Trophoblast cell (in vitro differentiated cells and primary cell): ENCODE data around the gene BNIP5.
A peak's percentile ranks its signal among the peaks of the same experiment; 100 is the strongest.

Source experiments
- DNase-seq, 2 donors: peaks; one replicate each; pipeline ENCODE4 v3.0.0-alpha.2; 2016
- H2AFZ ChIP-seq: 2 replicates; pipeline ENCODE4 v1.6.1; 2013; ENCODE audit warnings: low read length, moderate library complexity, mild to moderate bottlenecking; ENCODE audit not compliant: insufficient read depth, poor library complexity
- H2AK5ac ChIP-seq: 2 replicates; pipeline ENCODE4 v1.6.1; 2013; ENCODE audit warnings: mild to moderate bottlenecking, low read length
- H2BK120ac ChIP-seq: 2 replicates; pipeline ENCODE4 v1.6.1; 2013; ENCODE audit warnings: low read length, mild to moderate bottlenecking, moderate library complexity; ENCODE audit not compliant: insufficient read depth, poor library complexity
- H2BK12ac ChIP-seq: 2 replicates; pipeline ENCODE4 v1.6.1; 2013; ENCODE audit warnings: mild to moderate bottlenecking, low read length, moderate library complexity
- H2BK5ac ChIP-seq: 2 replicates; pipeline ENCODE4 v1.6.1; 2013; ENCODE audit warnings: low read length, low read depth, moderate library complexity, mild to moderate bottlenecking; ENCODE audit not compliant: poor library complexity
- H3K14ac ChIP-seq: 2 replicates; pipeline ENCODE4 v1.6.1; 2013; ENCODE audit warnings: mild to moderate bottlenecking, low read length
- H3K18ac ChIP-seq: 2 replicates; pipeline ENCODE4 v1.6.1; 2013; ENCODE audit warnings: mild to moderate bottlenecking, low read length
- H3K23ac ChIP-seq: 2 replicates; pipeline ENCODE4 v1.6.1; 2013; ENCODE audit warnings: low read length
- H3K27ac ChIP-seq: 2 replicates; pipeline ENCODE4 v1.5.1; 2013; ENCODE audit warnings: low read depth, mild to moderate bottlenecking, inconsistent platforms, low read length, moderate library complexity
- H3K27me3 ChIP-seq: 2 replicates; pipeline ENCODE4 v1.6.1; 2013; ENCODE audit warnings: inconsistent platforms, mild to moderate bottlenecking, low read length, moderate library complexity; ENCODE audit not compliant: insufficient read depth
- H3K36me3 ChIP-seq, 2 experiments: 1 replicate in 1 of 2; 2 replicates in 1 of 2; pipeline ENCODE4 v1.6.1; 2013; ENCODE audit warnings: low read length in 2 of 2, mild to moderate bottlenecking in 2 of 2, moderate library complexity in 1 of 2; ENCODE audit not compliant: insufficient read depth in 2 of 2, control insufficient read depth in 1 of 2
- H3K4ac ChIP-seq: 2 replicates; pipeline ENCODE4 v1.6.1; 2013; ENCODE audit warnings: low read depth, mild to moderate bottlenecking, low read length, moderate library complexity
- H3K4me1 ChIP-seq, 2 experiments: 1 replicate in 1 of 2; 2 replicates in 1 of 2; pipeline ENCODE4 v1.6.1; 2013; ENCODE audit warnings: low read length in 2 of 2, mild to moderate bottlenecking in 2 of 2, moderate library complexity in 1 of 2; ENCODE audit not compliant: insufficient read depth in 2 of 2, control insufficient read depth in 1 of 2
- H3K4me2 ChIP-seq: 2 replicates; pipeline ENCODE4 v1.6.1; 2013; ENCODE audit warnings: inconsistent platforms, mild to moderate bottlenecking, low read length, moderate library complexity
- H3K4me3 ChIP-seq: 2 replicates; pipeline ENCODE4 v1.5.1; 2013; ENCODE audit warnings: mild to moderate bottlenecking, low read depth, low read length, inconsistent platforms
- H3K79me1 ChIP-seq: one replicate; pipeline ENCODE4 v1.6.1; 2013; ENCODE audit warnings: low read length
- H3K79me2 ChIP-seq: 2 replicates; pipeline ENCODE4 v1.6.1; 2013; ENCODE audit warnings: low read length, mild to moderate bottlenecking; ENCODE audit not compliant: control insufficient read depth, insufficient read depth, poor library complexity
- H3K9ac ChIP-seq: 2 replicates; pipeline ENCODE4 v1.6.1; 2013; ENCODE audit warnings: mild to moderate bottlenecking, low read length
- H3K9me3 ChIP-seq: 2 replicates; pipeline ENCODE4 v1.6.1; 2013; ENCODE audit warnings: low read depth, mild to moderate bottlenecking, control low read depth, inconsistent platforms, low read length; ENCODE audit not compliant: insufficient read depth
- H4K12ac ChIP-seq: 2 replicates; pipeline ENCODE4 v1.6.1; 2013; ENCODE audit warnings: low read depth, mild to moderate bottlenecking, low read length, moderate library complexity
- H4K8ac ChIP-seq: 2 replicates; pipeline ENCODE4 v1.6.1; 2013; ENCODE audit warnings: low read depth, mild to moderate bottlenecking, low read length, moderate library complexity
- H4K91ac ChIP-seq: one replicate; pipeline ENCODE4 v1.6.1; 2013; ENCODE audit warnings: low read depth, mild to moderate bottlenecking, low read length, moderate library complexity
- WGBS: extraction: QIAGEN DNeasy Blood & Tissue Kit; methylation state at CpG from one replicate; pipeline ENCODE4 v1.1.7; 2013; ENCODE audit warnings: missing lambda C conversion rate; ENCODE audit not compliant: insufficient read length, insufficient coverage; ENCODE audit errors: extremely low coverage; 5-methylcytosine and 5-hydroxymethylcytosine counted together

Gene BNIP5

DNA sequence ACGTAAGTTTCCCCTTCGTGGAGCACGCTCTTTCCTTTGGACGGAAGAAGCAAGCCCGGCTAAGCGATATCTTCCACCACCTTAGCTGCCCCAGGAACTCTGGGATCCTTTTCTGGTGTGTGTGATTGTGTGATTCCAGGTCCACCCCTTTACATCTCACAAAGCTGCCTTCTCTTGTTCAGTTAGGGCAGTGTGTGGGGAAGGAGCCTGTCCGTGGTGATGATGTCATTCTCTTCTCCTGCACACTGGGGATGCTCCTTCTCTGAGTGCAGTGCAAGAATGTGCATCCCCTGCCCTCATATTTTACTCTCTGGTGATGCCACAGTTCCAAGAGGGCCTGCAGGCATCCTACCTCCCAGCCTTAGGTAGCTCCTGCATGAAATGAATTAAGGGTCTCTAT, 30.3 kb downstream of the BNIP5 start:
- Histone ChIP-seq H3K23ac (no peak overlapping the region), H3K14ac (no peak overlapping the region), H3K9ac (no peak overlapping the region), H3K79me2 (no peaks in the 10 kb centered on the region), H3K79me1 (no peaks in the 10 kb centered on the region), H4K12ac (no peak overlapping the region), H4K91ac (no peak overlapping the region), H3K4me2 (no peak overlapping the region), H3K27me3 (no peaks in the 10 kb centered on the region), H2AK5ac (no peak overlapping the region), H2BK12ac (no peak overlapping the region), H3K4ac (no peak overlapping the region), H3K9me3 (peaks cover 3% of the 10 kb centered on the region), H3K18ac (no peak overlapping the region), H3K27ac (no peak overlapping the region), H2AFZ (no peak overlapping the region), H3K36me3 (no peaks in the 10 kb centered on the region), H2BK120ac (no peak overlapping the region), H2BK5ac (no peak overlapping the region), H4K8ac (no peak overlapping the region), H3K4me1 (no peaks in the 10 kb centered on the region), H3K4me3 (no peak overlapping the region)
- WGBS = no CpG with 5 or more reads among the region's 7 CpGs
- DNase-seq = no peak

DNA sequence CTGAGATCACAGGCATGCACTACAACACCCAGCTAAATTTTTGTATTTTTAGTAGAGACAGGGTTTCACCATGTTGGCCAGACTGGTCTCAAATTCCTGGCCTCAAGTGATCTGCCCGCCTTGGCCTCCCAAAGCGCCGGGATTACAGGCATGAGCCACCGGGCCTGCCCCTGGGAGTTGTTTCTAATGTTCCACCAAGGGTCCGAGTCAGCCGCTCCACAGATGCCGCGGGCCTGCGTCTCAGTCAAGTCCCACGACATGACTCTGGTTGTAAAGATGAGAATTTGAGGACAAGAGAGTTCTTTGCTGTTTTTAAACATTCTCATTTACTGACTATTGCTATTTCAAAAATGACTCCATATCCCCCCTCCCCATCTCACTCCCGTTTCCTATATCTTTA, 30.8 kb downstream of the BNIP5 start:
- Histone ChIP-seq H2BK5ac (no peak overlapping the region), H4K91ac (no peak overlapping the region), H3K4ac (no peak overlapping the region), H4K8ac (no peak overlapping the region), H2AFZ (no peak overlapping the region), H3K9me3 (peaks cover 3% of the 10 kb centered on the region), H3K14ac (no peak overlapping the region), H2AK5ac (no peak overlapping the region), H3K4me2 (no peak overlapping the region), H3K4me3 (no peak overlapping the region), H3K9ac (no peak overlapping the region), H3K79me2 (no peaks in the 10 kb centered on the region), H3K36me3 (no peaks in the 10 kb centered on the region), H3K27ac (no peak overlapping the region), H2BK120ac (no peak overlapping the region), H3K23ac (no peak overlapping the region), H2BK12ac (no peak overlapping the region), H3K27me3 (no peaks in the 10 kb centered on the region), H4K12ac (no peak overlapping the region), H3K18ac (no peak overlapping the region), H3K4me1 (no peaks in the 10 kb centered on the region), H3K79me1 (no peaks in the 10 kb centered on the region)
- no peak for DNase-seq
- whole genome bisulfite sequencing = 100% methylated on average over 1 of the region's 11 CpGs

DNA sequence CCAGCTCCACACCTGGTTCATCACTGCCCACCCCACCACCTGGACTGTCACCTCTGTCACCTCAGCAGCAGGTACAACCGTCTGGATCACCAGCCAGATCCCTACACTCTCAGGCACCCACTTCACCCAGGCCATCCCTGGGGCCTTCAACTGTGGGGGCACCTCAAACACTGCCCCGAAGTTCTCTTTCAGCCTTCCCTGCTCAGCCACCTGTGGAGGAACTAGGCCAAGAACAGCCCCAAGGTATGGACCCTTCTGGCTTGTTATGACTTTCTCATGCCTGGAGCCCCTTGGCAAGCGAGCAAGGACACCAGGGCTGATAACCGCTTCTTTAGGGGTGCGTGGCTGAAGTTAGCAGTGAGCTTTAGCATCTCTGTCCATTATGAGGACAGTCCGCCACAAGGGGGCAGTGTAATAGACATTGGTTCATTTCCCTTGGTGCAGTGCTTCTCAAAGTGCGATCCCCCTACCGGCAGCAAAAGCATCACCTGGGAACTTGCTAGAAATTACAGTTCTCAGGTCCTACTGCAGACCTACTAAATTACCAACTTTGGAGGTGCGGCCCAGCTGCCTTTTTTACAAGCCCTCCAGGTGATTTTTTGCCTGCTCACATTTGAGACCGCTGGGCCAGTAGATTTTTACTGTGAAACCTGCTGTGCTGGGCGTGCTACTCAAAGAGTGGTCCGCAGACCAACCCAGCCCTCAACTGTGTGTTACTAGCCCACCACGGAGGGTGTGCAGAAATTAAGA, 34.3 kb downstream of the BNIP5 start:
- H3K36me3 ChIP-seq = no peaks in the 10 kb centered on the region
- no peaks in the 10 kb centered on the region for H3K79me1 ChIP-seq
- no peak overlapping the region for H2AK5ac ChIP-seq
- H2BK5ac ChIP-seq = no peak overlapping the region
- H2AFZ ChIP-seq = no peak overlapping the region
- H3K14ac ChIP-seq = no peak overlapping the region
- no peak overlapping the region for H2BK12ac ChIP-seq
- H4K12ac ChIP-seq = no peak overlapping the region
- no peak overlapping the region for H4K91ac ChIP-seq
- H2BK120ac ChIP-seq = no peak overlapping the region
- WGBS = no CpG with 5 or more reads among the region's 13 CpGs
- no peak overlapping the region for H4K8ac ChIP-seq
- no peak overlapping the region for H3K9ac ChIP-seq
- H3K27me3 ChIP-seq = no peaks in the 10 kb centered on the region
- no peak overlapping the region for H3K4me2 ChIP-seq
- H3K4me3 ChIP-seq = no peak overlapping the region
- no peak overlapping the region for H3K18ac ChIP-seq
- no peak overlapping the region for H3K27ac ChIP-seq
- no peaks in the 10 kb centered on the region for H3K79me2 ChIP-seq
- H3K9me3 ChIP-seq = no peaks in the 10 kb centered on the region
- H3K4ac ChIP-seq = no peak overlapping the region
- DNase-seq = peak; percentile 91 to 99
- H3K23ac ChIP-seq = no peak overlapping the region
- H3K4me1 ChIP-seq = no peaks in the 10 kb centered on the region

DNA sequence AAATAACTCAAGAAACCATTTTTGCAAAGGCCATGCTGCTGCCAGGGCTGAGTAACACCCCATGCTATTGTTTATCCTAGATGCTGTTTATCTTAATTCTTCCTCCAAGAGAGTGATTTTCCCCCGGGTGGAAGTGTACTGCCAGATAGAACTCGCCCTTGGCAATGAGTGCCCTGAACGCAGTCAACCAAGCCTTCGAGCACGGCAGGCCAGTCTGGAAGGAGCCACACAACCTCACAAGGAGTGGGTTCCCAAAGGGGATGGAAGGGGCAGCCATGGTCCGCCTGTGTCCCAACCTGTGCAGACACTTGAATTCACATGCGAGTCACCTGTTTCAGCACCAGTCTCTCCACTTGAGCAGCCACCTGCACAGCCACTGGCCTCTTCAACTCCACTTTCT, 34.9 kb downstream of the BNIP5 start:
- H4K12ac ChIP-seq = no peak overlapping the region
- no peak overlapping the region for H4K8ac ChIP-seq
- H3K4me1 ChIP-seq = no peaks in the 10 kb centered on the region
- no peak overlapping the region for H2BK12ac ChIP-seq
- DNase-seq = no peak
- H2BK5ac ChIP-seq = no peak overlapping the region
- H3K4ac ChIP-seq = no peak overlapping the region
- no peaks in the 10 kb centered on the region for H3K9me3 ChIP-seq
- no peak overlapping the region for H4K91ac ChIP-seq
- no peak overlapping the region for H3K27ac ChIP-seq
- H3K14ac ChIP-seq = no peak overlapping the region
- H3K4me2 ChIP-seq = no peak overlapping the region
- no peaks in the 10 kb centered on the region for H3K36me3 ChIP-seq
- H2AK5ac ChIP-seq = no peak overlapping the region
- H3K4me3 ChIP-seq = no peak overlapping the region
- WGBS = no CpG with 5 or more reads among the region's 7 CpGs
- H3K18ac ChIP-seq = no peak overlapping the region
- no peaks in the 10 kb centered on the region for H3K27me3 ChIP-seq
- no peaks in the 10 kb centered on the region for H3K79me2 ChIP-seq
- H3K23ac ChIP-seq = no peak overlapping the region
- H2BK120ac ChIP-seq = no peak overlapping the region
- no peaks in the 10 kb centered on the region for H3K79me1 ChIP-seq
- no peak overlapping the region for H3K9ac ChIP-seq
- H2AFZ ChIP-seq = no peak overlapping the region
